ENCODE results near the gene KCTD19.

KCTD19 gene

GRCh38 chr16:67264277-67264676 is 62.3 kb downstream of the KCTD19 start:
- Histone ChIP-seq H3K4me1 (ENCODE audit: control insufficient read depth, insufficient read depth, low read length) (peaks cover 7% of the 10 kb centered on the region), H3K9ac (ENCODE audit: low read length) (no peak overlapping the region), H3K4me3 (ENCODE audit: low read length) (no peak overlapping the region), H3K27me3 (ENCODE audit: control insufficient read depth, insufficient read depth, low read length) (no peaks in the 10 kb centered on the region), H3K9me3 (ENCODE audit: control insufficient read depth, low read length) (no peaks in the 10 kb centered on the region), H3K36me3 (ENCODE audit: control insufficient read depth, insufficient read depth, low read length) (no peaks in the 10 kb centered on the region)

GRCh38 chr16:67263201-67263600 is 63.3 kb downstream of the KCTD19 start:
- Histone ChIP-seq H3K9me3 (ENCODE audit: control insufficient read depth, low read length) (no peaks in the 10 kb centered on the region), H3K27me3 (ENCODE audit: control insufficient read depth, insufficient read depth, low read length) (no peaks in the 10 kb centered on the region), H3K4me3 (ENCODE audit: low read length) (no peak overlapping the region), H3K4me1 (ENCODE audit: control insufficient read depth, insufficient read depth, low read length) (peaks cover 5% of the 10 kb centered on the region), H3K9ac (ENCODE audit: low read length) (no peak overlapping the region), H3K36me3 (ENCODE audit: control insufficient read depth, insufficient read depth, low read length) (no peaks in the 10 kb centered on the region)

- H3K9me3 ChIP-seq (ENCODE audit: control insufficient read depth, low read length), result no peaks in the 10 kb centered on the region
- no peaks in the 10 kb centered on the region for H3K36me3 ChIP-seq (ENCODE audit: control insufficient read depth, insufficient read depth, low read length)
- no peak overlapping the region for H3K4me3 ChIP-seq (ENCODE audit: low read length)
- no peaks in the 10 kb centered on the region for H3K4me1 ChIP-seq (ENCODE audit: control insufficient read depth, insufficient read depth, low read length)
- H3K27me3 ChIP-seq (ENCODE audit: control insufficient read depth, insufficient read depth, low read length), result no peaks in the 10 kb centered on the region
- no peak overlapping the region for H3K9ac ChIP-seq (ENCODE audit: low read length)
Observed at GRCh38 chr16:67260426-67261063, 66.0 kb downstream of the KCTD19 start.

- Histone ChIP-seq H3K9ac (ENCODE audit: low read length) (no peak overlapping the region), H3K36me3 (ENCODE audit: control insufficient read depth, insufficient read depth, low read length) (no peaks in the 10 kb centered on the region), H3K27me3 (ENCODE audit: control insufficient read depth, insufficient read depth, low read length) (peaks cover 2% of the 10 kb centered on the region), H3K4me3 (ENCODE audit: low read length) (no peak overlapping the region), H3K9me3 (ENCODE audit: control insufficient read depth, low read length) (no peaks in the 10 kb centered on the region), H3K4me1 (ENCODE audit: control insufficient read depth, insufficient read depth, low read length) (no peaks in the 10 kb centered on the region)
Observed at GRCh38 chr16:67259705-67260104, 66.8 kb downstream of the KCTD19 start.

- H3K4me3 ChIP-seq (ENCODE audit: low read length), result no peak overlapping the region
- H3K9me3 ChIP-seq (ENCODE audit: control insufficient read depth, low read length), result no peaks in the 10 kb centered on the region
- no peaks in the 10 kb centered on the region for H3K4me1 ChIP-seq (ENCODE audit: control insufficient read depth, insufficient read depth, low read length)
- H3K36me3 ChIP-seq (ENCODE audit: control insufficient read depth, insufficient read depth, low read length), result no peaks in the 10 kb centered on the region
- H3K9ac ChIP-seq (ENCODE audit: low read length), result no peak overlapping the region
- peaks cover 3% of the 10 kb centered on the region for H3K27me3 ChIP-seq (ENCODE audit: control insufficient read depth, insufficient read depth, low read length)
Observed at GRCh38 chr16:67258161-67258835, 68.2 kb downstream of the KCTD19 start.

GRCh38 chr16:67257486-67258160 is 68.9 kb downstream of the KCTD19 start:
- Histone ChIP-seq H3K9me3 (ENCODE audit: control insufficient read depth, low read length) (no peaks in the 10 kb centered on the region), H3K27me3 (ENCODE audit: control insufficient read depth, insufficient read depth, low read length) (peaks cover 3% of the 10 kb centered on the region), H3K36me3 (ENCODE audit: control insufficient read depth, insufficient read depth, low read length) (no peaks in the 10 kb centered on the region), H3K9ac (ENCODE audit: low read length) (no peak overlapping the region), H3K4me3 (ENCODE audit: low read length) (no peak overlapping the region), H3K4me1 (ENCODE audit: control insufficient read depth, insufficient read depth, low read length) (no peaks in the 10 kb centered on the region)

- no peaks in the 10 kb centered on the region for H3K36me3 ChIP-seq (ENCODE audit: control insufficient read depth, insufficient read depth, low read length)
- no peak overlapping the region for H3K4me3 ChIP-seq (ENCODE audit: low read length)
- peaks cover 3% of the 10 kb centered on the region for H3K27me3 ChIP-seq (ENCODE audit: control insufficient read depth, insufficient read depth, low read length)
- no peaks in the 10 kb centered on the region for H3K9me3 ChIP-seq (ENCODE audit: control insufficient read depth, low read length)
- no peaks in the 10 kb centered on the region for H3K4me1 ChIP-seq (ENCODE audit: control insufficient read depth, insufficient read depth, low read length)
- H3K9ac ChIP-seq (ENCODE audit: low read length), result no peak overlapping the region
Observed at GRCh38 chr16:67256701-67257230, 69.8 kb downstream of the KCTD19 start.

GRCh38 chr16:67255553-67256221 is 70.9 kb downstream of the KCTD19 start:
- Histone ChIP-seq H3K9me3 (ENCODE audit: control insufficient read depth, low read length) (no peaks in the 10 kb centered on the region), H3K9ac (ENCODE audit: low read length) (no peak overlapping the region), H3K27me3 (ENCODE audit: control insufficient read depth, insufficient read depth, low read length) (peaks cover 6% of the 10 kb centered on the region), H3K4me3 (ENCODE audit: low read length) (no peak overlapping the region), H3K4me1 (ENCODE audit: control insufficient read depth, insufficient read depth, low read length) (no peaks in the 10 kb centered on the region), H3K36me3 (ENCODE audit: control insufficient read depth, insufficient read depth, low read length) (no peaks in the 10 kb centered on the region)

GRCh38 chr16:67254801-67255552 is 71.6 kb downstream of the KCTD19 start:
- H3K9me3 ChIP-seq (ENCODE audit: control insufficient read depth, low read length), result no peaks in the 10 kb centered on the region
- H3K27me3 ChIP-seq (ENCODE audit: control insufficient read depth, insufficient read depth, low read length), result peaks cover 13% of the 10 kb centered on the region
- no peak overlapping the region for H3K9ac ChIP-seq (ENCODE audit: low read length)
- H3K4me1 ChIP-seq (ENCODE audit: control insufficient read depth, insufficient read depth, low read length), result no peaks in the 10 kb centered on the region
- no peak overlapping the region for H3K4me3 ChIP-seq (ENCODE audit: low read length)
- H3K36me3 ChIP-seq (ENCODE audit: control insufficient read depth, insufficient read depth, low read length), result no peaks in the 10 kb centered on the region

GRCh38 chr16:67252609-67253497 is 73.7 kb downstream of the KCTD19 start:
- Histone ChIP-seq H3K27me3 (ENCODE audit: control insufficient read depth, insufficient read depth, low read length) (peaks cover 34% of the 10 kb centered on the region), H3K9ac (ENCODE audit: low read length) (no peak overlapping the region), H3K36me3 (ENCODE audit: control insufficient read depth, insufficient read depth, low read length) (no peaks in the 10 kb centered on the region), H3K4me1 (ENCODE audit: control insufficient read depth, insufficient read depth, low read length) (peaks cover 16% of the 10 kb centered on the region), H3K9me3 (ENCODE audit: control insufficient read depth, low read length) (no peaks in the 10 kb centered on the region), H3K4me3 (ENCODE audit: low read length) (no peak overlapping the region)

- Histone ChIP-seq H3K4me1 (ENCODE audit: control insufficient read depth, insufficient read depth, low read length) (peaks cover 30% of the 10 kb centered on the region), H3K4me3 (ENCODE audit: low read length) (no peak overlapping the region), H3K9me3 (ENCODE audit: control insufficient read depth, low read length) (no peaks in the 10 kb centered on the region), H3K36me3 (ENCODE audit: control insufficient read depth, insufficient read depth, low read length) (no peaks in the 10 kb centered on the region), H3K27me3 (ENCODE audit: control insufficient read depth, insufficient read depth, low read length) (peaks cover 36% of the 10 kb centered on the region), H3K9ac (ENCODE audit: low read length) (no peak overlapping the region)
Observed at GRCh38 chr16:67250045-67250327, 76.6 kb downstream of the KCTD19 start.

Data from mucosa of stomach (tissue), 1 donor.